ENCODE data around the gene LGR6.

- no peak for TF ChIP-seq CTCF (IDR thresholded peaks at IDR 0.05)
- TF ChIP-seq EZH2 (IDR thresholded peaks at IDR 0.05; ENCODE audit: borderline replicate concordance, insufficient read depth, low read depth, low read length, poor library complexity, severe bottlenecking) = no peak
Observed at GRCh38 chr1:202274611-202275010, 81.0 kb downstream of the LGR6 start.
